NT2/D1 (cell line): Measurements from ENCODE around the gene CNPY4.

Source experiments
- DNase-seq: peaks from one replicate; pipeline ENCODE4 v3.0.0-alpha.2; 2011; ENCODE audit warnings: low read depth, low spot score
- H3K27me3 ChIP-seq: 2 replicates; pipeline ENCODE4 v1.6.0; 2011; ENCODE audit warnings: mild to moderate bottlenecking; ENCODE audit not compliant: insufficient read length, insufficient read depth
- H3K36me3 ChIP-seq: 2 replicates; pipeline ENCODE4 v1.6.1; 2011; ENCODE audit warnings: mild to moderate bottlenecking, low read length, mixed read lengths; ENCODE audit not compliant: insufficient read depth, insufficient read length
- H3K4me1 ChIP-seq: 2 replicates; pipeline ENCODE4 v1.5.1; 2011; ENCODE audit not compliant: insufficient read depth, insufficient read length
- H3K4me3 ChIP-seq: 2 replicates; pipeline ENCODE4 v1.5.1; 2011; ENCODE audit warnings: low read depth; ENCODE audit not compliant: insufficient read length
- H3K9ac ChIP-seq: 2 replicates; pipeline ENCODE4 v1.6.0; 2011; ENCODE audit warnings: low read depth; ENCODE audit not compliant: insufficient read length
- H3K9me3 ChIP-seq: 2 replicates; pipeline ENCODE4 v1.5.1; 2011; ENCODE audit warnings: mild to moderate bottlenecking, low read length; ENCODE audit not compliant: insufficient read depth
- SUZ12 ChIP-seq: IDR thresholded peaks from 2 replicates; pipeline ENCODE4 v1.6.1; 2011; ENCODE audit not compliant: insufficient read length, insufficient read depth; ENCODE audit errors: extremely low read depth
- YY1 ChIP-seq: IDR thresholded peaks from 2 replicates; pipeline ENCODE4 v1.6.1; 2011; ENCODE audit not compliant: insufficient read length, insufficient read depth
- ZNF274 ChIP-seq: IDR thresholded peaks from 2 replicates; pipeline ENCODE4 v1.6.1; 2011; ENCODE audit warnings: mild to moderate bottlenecking, low read depth, low read length

Gene CNPY4

GRCh38 chr7:100119072-100119969 lies at the start of gene CNPY4, which contains the start of gene TAF6:
Gene CNPY4, plus strand, starts transcription at chr7:100119634. Its CDS starts 111 bp downstream, at chr7:100119745.
Gene TAF6, minus strand, starts transcription at chr7:100119358. Its CDS starts 5,149 bp downstream, at chr7:100114209.
- Histone ChIP-seq H3K36me3 (peaks cover 23% of the 10 kb centered on the region), H3K27me3 (no peaks in the 10 kb centered on the region), H3K4me1 (no peaks in the 10 kb centered on the region), H3K4me3 (peak within 1 kb of the TSS; percentile 87), H3K9ac (peak within 1 kb of the TSS; percentile 96), H3K9me3 (no peaks in the 10 kb centered on the region)
- TF ChIP-seq SUZ12 = no peak
- TF ChIP-seq YY1 = peak; percentile 90
- peak; percentile 94 for DNase-seq

GRCh38 chr7:100069991-100070390 lies 49.4 kb upstream of the CNPY4 start:
- no peak overlapping the region for H3K9ac ChIP-seq
- peaks cover 52% of the 10 kb centered on the region for H3K9me3 ChIP-seq
- H3K4me3 ChIP-seq = no peak overlapping the region
- H3K27me3 ChIP-seq = no peaks in the 10 kb centered on the region
- TF ChIP-seq ZNF274 (no peak), SUZ12 (no peak)
- H3K36me3 ChIP-seq = peaks cover 81% of the 10 kb centered on the region
- no peaks in the 10 kb centered on the region for H3K4me1 ChIP-seq
- no peak for DNase-seq

GRCh38 chr7:100071018-100071723 lies 48.3 kb upstream of the CNPY4 start:
- H3K9me3 ChIP-seq = peaks cover 59% of the 10 kb centered on the region
- no peak overlapping the region for H3K9ac ChIP-seq
- TF ChIP-seq SUZ12 (no peak), YY1 (no peak), ZNF274 (no peak)
- peaks cover 81% of the 10 kb centered on the region for H3K36me3 ChIP-seq
- no peak for DNase-seq
- H3K27me3 ChIP-seq = no peaks in the 10 kb centered on the region
- H3K4me3 ChIP-seq = no peak overlapping the region
- H3K4me1 ChIP-seq = no peaks in the 10 kb centered on the region

GRCh38 chr7:100072462-100072861 lies 47.0 kb upstream of the CNPY4 start:
- H3K9me3 ChIP-seq = peaks cover 59% of the 10 kb centered on the region
- TF ChIP-seq YY1 (no peak), SUZ12 (no peak), ZNF274 (no peak)
- peaks cover 90% of the 10 kb centered on the region for H3K36me3 ChIP-seq

GRCh38 chr7:100074841-100075240 lies 44.6 kb upstream of the CNPY4 start:
- no peak for DNase-seq
- TF ChIP-seq SUZ12 = no peak
- no peak for TF ChIP-seq ZNF274
- no peak for TF ChIP-seq YY1

More at GRCh38 chr7:100072462-100072861, 47.0 kb upstream of the CNPY4 start:
- H3K4me3 ChIP-seq = no peak overlapping the region
- no peak overlapping the region for H3K9ac ChIP-seq
- no peak for DNase-seq
- H3K27me3 ChIP-seq = no peaks in the 10 kb centered on the region
- H3K4me1 ChIP-seq = no peaks in the 10 kb centered on the region

GRCh38 chr7:100075418-100075817 lies 44.0 kb upstream of the CNPY4 start:
- peaks cover 93% of the 10 kb centered on the region for H3K36me3 ChIP-seq
- no peak overlapping the region for H3K9ac ChIP-seq
- no peaks in the 10 kb centered on the region for H3K27me3 ChIP-seq
- H3K4me1 ChIP-seq = peaks cover 3% of the 10 kb centered on the region
- peaks cover 52% of the 10 kb centered on the region for H3K9me3 ChIP-seq
- no peak for DNase-seq
- no peak overlapping the region for H3K4me3 ChIP-seq
- TF ChIP-seq ZNF274 (no peak), SUZ12 (no peak), YY1 (no peak)

More at GRCh38 chr7:100074841-100075240, 44.6 kb upstream of the CNPY4 start:
- H3K4me1 ChIP-seq = no peaks in the 10 kb centered on the region
- no peak overlapping the region for H3K4me3 ChIP-seq
- H3K9ac ChIP-seq = no peak overlapping the region
- H3K9me3 ChIP-seq = peaks cover 58% of the 10 kb centered on the region
- H3K36me3 ChIP-seq = peaks cover 94% of the 10 kb centered on the region
- H3K27me3 ChIP-seq = no peaks in the 10 kb centered on the region

GRCh38 chr7:100077205-100077604 lies 42.2 kb upstream of the CNPY4 start:
- TF ChIP-seq YY1 (no peak), SUZ12 (no peak), ZNF274 (no peak)
- DNase-seq = no peak
- Histone ChIP-seq H3K9me3 (peaks cover 34% of the 10 kb centered on the region), H3K9ac (no peak overlapping the region), H3K4me3 (no peak overlapping the region), H3K4me1 (peaks cover 3% of the 10 kb centered on the region), H3K27me3 (no peaks in the 10 kb centered on the region), H3K36me3 (peaks cover 75% of the 10 kb centered on the region)
